HepG2 (cell line): Measurements from ENCODE around the gene RABIF. TPM values are rescaled to one million over a fixed set of nuclear protein-coding genes. Genes with fewer than 3 reads are reported as not detected.
A peak's percentile ranks its signal among the peaks of the same experiment; 100 is the strongest.

ENCODE experiments used
- KDM6A ChIP-seq: IDR thresholded peaks from 2 replicates; pipeline ENCODE4 v1.6.1; 2016; ENCODE audit warnings: low read depth
- MAF1 ChIP-seq: sonication (generic); formaldehyde crosslinking; IDR thresholded peaks from 2 replicates; pipeline ENCODE4 v1.5.0; 2020; ENCODE audit warnings: missing genetic modification reagents, borderline replicate concordance
- NAIF1 ChIP-seq: sonication (generic); formaldehyde crosslinking; IDR thresholded peaks from 2 replicates; pipeline ENCODE4 v1.5.0; 2020; ENCODE audit warnings: mild to moderate bottlenecking, missing genetic modification reagents, borderline replicate concordance
- NR2C2 ChIP-seq: sonication (generic); formaldehyde crosslinking; IDR thresholded peaks from 2 replicates; pipeline ENCODE4 v1.4.0; 2020; ENCODE audit warnings: missing genetic modification reagents, mild to moderate bottlenecking, moderate library complexity, borderline replicate concordance
- RFX3 ChIP-seq: IDR thresholded peaks from 2 replicates; pipeline ENCODE4 v1.6.1; 2016; ENCODE audit warnings: missing biosample characterization, missing genetic modification reagents
- ZNF24 ChIP-seq: fragments of 450-650 bp; IDR thresholded peaks from 2 replicates; pipeline ENCODE4 v1.6.1; 2017; ENCODE audit warnings: antibody characterized with exemption, mild to moderate bottlenecking
- ZNF549 ChIP-seq: sonication (generic); formaldehyde crosslinking; IDR thresholded peaks from 2 replicates; pipeline ENCODE4 v1.5.0; 2020; ENCODE audit warnings: missing genetic modification reagents
- ZNF616 ChIP-seq: sonication (generic); formaldehyde crosslinking; IDR thresholded peaks from 2 replicates; pipeline ENCODE4 v1.5.0; 2020; ENCODE audit warnings: low read depth, mild to moderate bottlenecking, missing genetic modification reagents
- ZNF687 ChIP-seq: sonication (generic); formaldehyde crosslinking; IDR thresholded peaks from 2 replicates; pipeline ENCODE4 v1.5.1; 2020; ENCODE audit warnings: mild to moderate bottlenecking, missing genetic modification reagents, moderate library complexity
- ZSCAN22 ChIP-seq: sonication (generic); formaldehyde crosslinking; IDR thresholded peaks from 2 replicates; pipeline ENCODE4 v1.4.0; 2020; ENCODE audit warnings: mild to moderate bottlenecking, missing genetic modification reagents
- polyA plus RNA-seq, 8 experiments: library from polyadenylated mRNA; depleted of rRNA in 3 of 8; stranded (reverse) in 7 of 8; unstranded in 1 of 8; fragments of >200 nt; fragmentation: Illumina TruSeq in 4 of 8; extraction: Trizol in 4 of 8; gene quantifications; 2 replicates each; pipeline versions ENCODE4 v1.2.1 to v1.2.3, GENCODE V29; 2011 to 2016; ENCODE audit warnings: low read depth in 4 of 8, missing spikeins in 1 of 8, mixed read lengths in 1 of 8; ENCODE audit not compliant: insufficient read depth in 1 of 8
- total RNA-seq, 5 experiments: library from RNA; depleted of rRNA; stranded (reverse); fragments of >200 nt; fragmentation: Illumina TruSeq; extraction: Trizol; gene quantifications; 2 replicates each; pipeline ENCODE4 v1.2.3, GENCODE V29; 2016; ENCODE audit warnings: low read depth in 1 of 5
- TF ChIP-seq, protein P1 (sequence below): sonication (generic); formaldehyde crosslinking; IDR thresholded peaks from 2 replicates; pipeline ENCODE4 v1.4.0; 2020; ENCODE audit warnings: missing genetic modification reagents
- TF ChIP-seq, protein P2 (sequence below): sonication (generic); formaldehyde crosslinking; IDR thresholded peaks from 2 replicates; pipeline ENCODE4 v1.4.0; 2020; ENCODE audit warnings: missing genetic modification reagents, borderline replicate concordance
- TF ChIP-seq, protein P3 (sequence below): sonication (generic); formaldehyde crosslinking; IDR thresholded peaks from 2 replicates; pipeline ENCODE4; 2020; ENCODE audit warnings: missing genetic modification reagents, mild to moderate bottlenecking, borderline replicate concordance

The RABIF gene
- total and polyA plus RNA-seq, 2 of the 13 experiments (the other 11 are each of a cell fraction or from before 2014, with no cell fraction given), result 7.6 to 8.3 TPM

GRCh38 chr1:202888531-202889360, at the start of gene RABIF (continued):
- TF ChIP-seq ZNF549 (CRISPR knock-in tag) (no peak), ZSCAN22 (CRISPR knock-in tag) (no peak), ZNF687 (peak; percentile 94), KDM6A (CRISPR knock-in tag) (no peak), RFX3 (CRISPR knock-in tag) (no peak), ZNF616 (CRISPR knock-in tag) (0 out of 2 replicates have a peak, but pooled peaks have one; percentile 62), MAF1 (CRISPR knock-in tag) (0 out of 2 replicates have a peak, but pooled peaks have one; percentile 42), ZNF24 (no peak), NR2C2 (CRISPR knock-in tag) (peak; percentile 35; the same call in 1 of the 2 replicates), NAIF1 (no peak)
- TF ChIP-seq, protein P1, sequence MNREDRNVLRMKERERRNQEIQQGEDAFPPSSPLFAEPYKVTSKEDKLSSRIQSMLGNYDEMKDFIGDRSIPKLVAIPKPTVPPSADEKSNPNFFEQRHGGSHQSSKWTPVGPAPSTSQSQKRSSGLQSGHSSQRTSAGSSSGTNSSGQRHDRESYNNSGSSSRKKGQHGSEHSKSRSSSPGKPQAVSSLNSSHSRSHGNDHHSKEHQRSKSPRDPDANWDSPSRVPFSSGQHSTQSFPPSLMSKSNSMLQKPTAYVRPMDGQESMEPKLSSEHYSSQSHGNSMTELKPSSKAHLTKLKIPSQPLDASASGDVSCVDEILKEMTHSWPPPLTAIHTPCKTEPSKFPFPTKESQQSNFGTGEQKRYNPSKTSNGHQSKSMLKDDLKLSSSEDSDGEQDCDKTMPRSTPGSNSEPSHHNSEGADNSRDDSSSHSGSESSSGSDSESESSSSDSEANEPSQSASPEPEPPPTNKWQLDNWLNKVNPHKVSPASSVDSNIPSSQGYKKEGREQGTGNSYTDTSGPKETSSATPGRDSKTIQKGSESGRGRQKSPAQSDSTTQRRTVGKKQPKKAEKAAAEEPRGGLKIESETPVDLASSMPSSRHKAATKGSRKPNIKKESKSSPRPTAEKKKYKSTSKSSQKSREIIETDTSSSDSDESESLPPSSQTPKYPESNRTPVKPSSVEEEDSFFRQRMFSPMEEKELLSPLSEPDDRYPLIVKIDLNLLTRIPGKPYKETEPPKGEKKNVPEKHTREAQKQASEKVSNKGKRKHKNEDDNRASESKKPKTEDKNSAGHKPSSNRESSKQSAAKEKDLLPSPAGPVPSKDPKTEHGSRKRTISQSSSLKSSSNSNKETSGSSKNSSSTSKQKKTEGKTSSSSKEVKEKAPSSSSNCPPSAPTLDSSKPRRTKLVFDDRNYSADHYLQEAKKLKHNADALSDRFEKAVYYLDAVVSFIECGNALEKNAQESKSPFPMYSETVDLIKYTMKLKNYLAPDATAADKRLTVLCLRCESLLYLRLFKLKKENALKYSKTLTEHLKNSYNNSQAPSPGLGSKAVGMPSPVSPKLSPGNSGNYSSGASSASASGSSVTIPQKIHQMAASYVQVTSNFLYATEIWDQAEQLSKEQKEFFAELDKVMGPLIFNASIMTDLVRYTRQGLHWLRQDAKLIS (CRISPR knock-in tag), result no peak
- TF ChIP-seq, protein P2, sequence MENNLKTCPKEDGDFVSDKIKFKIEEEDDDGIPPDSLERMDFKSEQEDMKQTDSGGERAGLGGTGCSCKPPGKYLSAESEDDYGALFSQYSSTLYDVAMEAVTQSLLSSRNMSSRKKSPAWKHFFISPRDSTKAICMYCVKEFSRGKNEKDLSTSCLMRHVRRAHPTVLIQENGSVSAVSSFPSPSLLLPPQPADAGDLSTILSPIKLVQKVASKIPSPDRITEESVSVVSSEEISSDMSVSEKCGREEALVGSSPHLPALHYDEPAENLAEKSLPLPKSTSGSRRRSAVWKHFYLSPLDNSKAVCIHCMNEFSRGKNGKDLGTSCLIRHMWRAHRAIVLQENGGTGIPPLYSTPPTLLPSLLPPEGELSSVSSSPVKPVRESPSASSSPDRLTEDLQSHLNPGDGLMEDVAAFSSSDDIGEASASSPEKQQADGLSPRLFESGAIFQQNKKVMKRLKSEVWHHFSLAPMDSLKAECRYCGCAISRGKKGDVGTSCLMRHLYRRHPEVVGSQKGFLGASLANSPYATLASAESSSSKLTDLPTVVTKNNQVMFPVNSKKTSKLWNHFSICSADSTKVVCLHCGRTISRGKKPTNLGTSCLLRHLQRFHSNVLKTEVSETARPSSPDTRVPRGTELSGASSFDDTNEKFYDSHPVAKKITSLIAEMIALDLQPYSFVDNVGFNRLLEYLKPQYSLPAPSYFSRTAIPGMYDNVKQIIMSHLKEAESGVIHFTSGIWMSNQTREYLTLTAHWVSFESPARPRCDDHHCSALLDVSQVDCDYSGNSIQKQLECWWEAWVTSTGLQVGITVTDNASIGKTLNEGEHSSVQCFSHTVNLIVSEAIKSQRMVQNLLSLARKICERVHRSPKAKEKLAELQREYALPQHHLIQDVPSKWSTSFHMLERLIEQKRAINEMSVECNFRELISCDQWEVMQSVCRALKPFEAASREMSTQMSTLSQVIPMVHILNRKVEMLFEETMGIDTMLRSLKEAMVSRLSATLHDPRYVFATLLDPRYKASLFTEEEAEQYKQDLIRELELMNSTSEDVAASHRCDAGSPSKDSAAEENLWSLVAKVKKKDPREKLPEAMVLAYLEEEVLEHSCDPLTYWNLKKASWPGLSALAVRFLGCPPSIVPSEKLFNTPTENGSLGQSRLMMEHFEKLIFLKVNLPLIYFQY (CRISPR knock-in tag), result peak; percentile 23; the same call in 1 of the 2 replicates
- TF ChIP-seq, protein P3, sequence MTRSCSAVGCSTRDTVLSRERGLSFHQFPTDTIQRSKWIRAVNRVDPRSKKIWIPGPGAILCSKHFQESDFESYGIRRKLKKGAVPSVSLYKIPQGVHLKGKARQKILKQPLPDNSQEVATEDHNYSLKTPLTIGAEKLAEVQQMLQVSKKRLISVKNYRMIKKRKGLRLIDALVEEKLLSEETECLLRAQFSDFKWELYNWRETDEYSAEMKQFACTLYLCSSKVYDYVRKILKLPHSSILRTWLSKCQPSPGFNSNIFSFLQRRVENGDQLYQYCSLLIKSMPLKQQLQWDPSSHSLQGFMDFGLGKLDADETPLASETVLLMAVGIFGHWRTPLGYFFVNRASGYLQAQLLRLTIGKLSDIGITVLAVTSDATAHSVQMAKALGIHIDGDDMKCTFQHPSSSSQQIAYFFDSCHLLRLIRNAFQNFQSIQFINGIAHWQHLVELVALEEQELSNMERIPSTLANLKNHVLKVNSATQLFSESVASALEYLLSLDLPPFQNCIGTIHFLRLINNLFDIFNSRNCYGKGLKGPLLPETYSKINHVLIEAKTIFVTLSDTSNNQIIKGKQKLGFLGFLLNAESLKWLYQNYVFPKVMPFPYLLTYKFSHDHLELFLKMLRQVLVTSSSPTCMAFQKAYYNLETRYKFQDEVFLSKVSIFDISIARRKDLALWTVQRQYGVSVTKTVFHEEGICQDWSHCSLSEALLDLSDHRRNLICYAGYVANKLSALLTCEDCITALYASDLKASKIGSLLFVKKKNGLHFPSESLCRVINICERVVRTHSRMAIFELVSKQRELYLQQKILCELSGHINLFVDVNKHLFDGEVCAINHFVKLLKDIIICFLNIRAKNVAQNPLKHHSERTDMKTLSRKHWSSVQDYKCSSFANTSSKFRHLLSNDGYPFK (CRISPR knock-in tag), result peak; percentile 69; the same call in 1 of the 2 replicates
